NCI-H2107 (cell line): Measurements from ENCODE around the gene CRX.
"Not testable (repeated sequence)": the region's sequence is repeated elsewhere in the genome, so short reads cannot be mapped to it uniquely, and the experiment has no call there.

ENCODE experiments used
- DNase-seq: peaks from one replicate; lab custom pipeline; 2025; lab: John Stamatoyannopoulos, UW

The CRX gene

DNA sequence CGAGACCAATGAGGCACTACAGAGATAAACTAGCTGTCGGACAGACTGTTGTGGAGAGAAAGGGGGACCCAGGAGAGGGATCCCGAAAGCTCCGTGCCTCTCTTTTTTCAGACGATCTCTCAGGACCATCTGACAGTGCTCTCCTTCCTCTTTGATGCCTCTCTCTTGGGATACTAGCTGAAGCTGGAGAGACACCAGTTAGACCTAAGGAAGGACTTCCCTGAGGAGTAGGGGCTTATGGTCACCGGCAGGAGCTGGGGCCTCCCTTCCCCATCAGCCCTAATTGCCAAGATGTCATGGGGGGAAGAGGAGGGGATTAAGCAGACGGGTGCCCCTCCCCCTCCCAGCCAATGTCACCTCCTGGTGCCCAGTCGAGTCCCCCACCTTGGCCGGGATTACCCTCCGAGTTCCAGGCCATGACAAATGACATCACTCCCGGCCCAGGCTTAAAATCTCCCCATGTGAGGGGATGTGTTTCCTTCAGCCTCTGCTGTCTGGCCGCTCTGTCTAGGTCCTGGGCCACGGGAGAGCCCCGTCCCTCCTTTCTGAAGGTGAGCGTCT is at the start of gene CRX:
TSS of gene CRX (plus strand) at position 478 of the 561 bp plus-strand sequence. CDS start 12,507 bp downstream, outside the sequence.
- no peak for DNase-seq

GRCh38 chr19:47776568-47776967 is 45.2 kb upstream of the CRX start:
- peak; percentile 65 for DNase-seq

- not testable (repeated sequence) for DNase-seq
Measured at GRCh38 chr19:47777245-47778048, 44.3 kb upstream of the CRX start.

GRCh38 chr19:47778049-47778953 is 43.4 kb upstream of the CRX start, which contains the start of gene SELENOW:
Gene SELENOW (plus strand): TSS chr19:47778703. CDS start chr19:47778786, 83 bp downstream.
- DNase-seq = peak; percentile 26

DNA sequence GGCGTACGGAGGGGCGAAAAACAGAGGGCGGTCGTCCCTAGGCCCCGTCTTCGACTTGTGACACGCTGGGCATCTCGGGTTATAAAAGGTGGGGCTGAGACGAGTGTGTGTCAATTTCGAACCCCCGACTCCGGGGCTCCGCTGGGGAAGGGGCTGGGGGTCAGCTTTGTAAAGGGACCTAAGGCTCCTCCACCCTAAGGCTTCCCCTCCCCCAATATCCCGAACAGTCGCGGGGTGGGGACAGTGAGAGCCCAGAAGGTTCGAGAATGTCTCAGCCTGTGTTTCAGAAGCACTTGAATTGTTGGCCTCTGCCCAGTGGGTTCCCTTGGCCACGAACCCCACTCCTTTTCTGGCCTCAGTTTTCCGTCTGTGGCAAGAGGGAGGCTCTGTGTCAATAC is 42.8 kb upstream of the CRX start:
- no peak for DNase-seq

DNA sequence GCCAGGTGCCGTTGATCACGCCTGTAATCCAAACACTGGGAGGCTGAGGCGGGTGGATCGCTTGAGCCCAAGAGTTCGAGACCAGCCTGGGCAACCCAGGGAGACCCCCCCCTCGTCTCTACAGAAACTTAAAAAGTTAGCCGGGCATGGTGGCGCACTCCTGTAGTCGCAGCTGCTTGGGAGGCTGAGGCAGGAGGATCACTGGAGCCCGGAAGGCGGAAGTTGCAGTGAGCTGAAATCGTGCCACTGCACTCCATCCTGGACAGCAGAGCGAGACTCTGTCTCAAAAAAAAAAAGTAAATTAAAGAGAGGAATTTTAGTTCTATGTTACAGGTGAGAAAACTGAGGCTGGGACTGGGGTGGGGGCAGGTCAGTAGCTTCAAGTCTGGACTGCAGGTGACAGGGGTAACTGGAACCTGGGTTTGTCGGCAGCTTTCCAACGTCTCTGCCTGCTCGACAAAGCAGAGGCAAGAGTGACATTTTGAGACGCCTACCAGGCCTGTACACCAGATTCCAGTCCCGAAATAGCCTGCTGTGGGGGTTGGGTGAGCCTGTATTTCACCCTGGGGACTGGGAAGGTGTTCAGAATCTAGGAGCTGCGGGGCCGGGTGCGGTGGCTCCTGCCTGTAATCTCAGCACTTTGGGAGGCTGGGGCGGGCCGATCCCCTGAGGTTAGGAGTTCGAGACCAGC is 42.1 kb upstream of the CRX start:
- no peak for DNase-seq

DNA sequence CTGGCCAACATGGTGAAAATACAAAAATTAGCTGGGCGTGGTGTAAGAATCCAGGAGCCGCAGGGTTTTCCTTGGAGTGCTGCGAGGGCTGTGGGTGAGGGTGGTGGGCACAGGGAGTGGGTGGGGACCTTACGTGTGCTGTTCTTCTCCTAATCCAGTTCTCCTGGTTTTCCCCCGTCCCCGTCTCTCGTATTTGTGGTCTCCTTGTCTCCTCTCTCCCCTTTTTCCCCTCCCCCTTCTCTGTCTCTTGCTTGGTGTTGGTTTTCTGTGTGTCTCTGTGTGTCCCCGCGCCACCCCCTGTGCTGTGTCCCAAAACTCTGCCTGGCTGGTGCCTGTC is 41.6 kb upstream of the CRX start:
- DNase-seq = no peak

GRCh38 chr19:47781590-47782262 is 40.0 kb upstream of the CRX start:
- no peak for DNase-seq

DNA sequence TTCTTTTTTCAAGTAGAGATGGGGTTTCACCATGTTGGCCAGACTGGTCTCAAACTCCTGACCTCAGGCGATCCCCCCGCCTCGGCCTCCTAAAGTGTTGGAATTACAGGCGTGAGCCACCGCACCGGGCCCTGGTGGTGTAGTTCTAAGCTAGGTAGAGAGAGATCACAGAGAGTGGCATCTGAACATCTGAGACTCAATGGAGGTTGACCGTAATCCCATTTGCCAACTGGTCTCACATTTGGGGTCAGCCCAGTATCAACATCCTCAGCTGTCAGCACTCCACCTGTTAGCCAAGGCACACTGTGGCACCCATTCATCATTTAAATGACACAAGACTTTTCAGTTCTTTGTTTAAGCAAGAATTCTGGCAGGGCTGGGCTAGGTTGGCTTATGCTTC is 35.2 kb upstream of the CRX start:
- DNase-seq = no peak

GRCh38 chr19:47787307-47787706 is 34.4 kb upstream of the CRX start:
- DNase-seq = not testable (repeated sequence)

GRCh38 chr19:47789811-47790210 is 31.9 kb upstream of the CRX start:
- DNase-seq = not testable (repeated sequence)

DNA sequence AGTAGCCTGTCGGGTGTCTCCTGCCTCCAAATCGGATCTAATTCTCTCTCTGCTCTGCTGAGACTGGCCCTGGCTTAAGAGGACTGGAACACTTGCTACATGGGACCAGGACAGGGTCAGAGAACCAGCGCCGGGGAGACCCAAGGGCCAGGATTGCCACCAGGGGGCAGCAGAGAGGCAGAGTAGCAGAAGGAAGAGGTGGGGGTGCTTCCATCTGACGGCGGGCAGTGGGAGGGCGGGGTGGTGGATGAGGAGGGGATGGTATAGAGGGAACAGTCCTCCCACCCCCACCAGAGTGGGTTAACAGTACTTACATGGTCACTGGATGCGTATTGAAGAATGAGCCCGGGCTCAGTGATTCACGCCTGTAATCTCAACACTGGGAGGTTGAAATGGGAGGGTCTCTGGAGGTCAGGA is 31.3 kb upstream of the CRX start:
- peak; percentile 24 for DNase-seq

GRCh38 chr19:47792616-47793015 is 29.1 kb upstream of the CRX start:
- no peak for DNase-seq

GRCh38 chr19:47794526-47794925 is 27.2 kb upstream of the CRX start:
- DNase-seq = no peak

GRCh38 chr19:47796785-47797184 is 25.0 kb upstream of the CRX start:
- DNase-seq = no peak

DNA sequence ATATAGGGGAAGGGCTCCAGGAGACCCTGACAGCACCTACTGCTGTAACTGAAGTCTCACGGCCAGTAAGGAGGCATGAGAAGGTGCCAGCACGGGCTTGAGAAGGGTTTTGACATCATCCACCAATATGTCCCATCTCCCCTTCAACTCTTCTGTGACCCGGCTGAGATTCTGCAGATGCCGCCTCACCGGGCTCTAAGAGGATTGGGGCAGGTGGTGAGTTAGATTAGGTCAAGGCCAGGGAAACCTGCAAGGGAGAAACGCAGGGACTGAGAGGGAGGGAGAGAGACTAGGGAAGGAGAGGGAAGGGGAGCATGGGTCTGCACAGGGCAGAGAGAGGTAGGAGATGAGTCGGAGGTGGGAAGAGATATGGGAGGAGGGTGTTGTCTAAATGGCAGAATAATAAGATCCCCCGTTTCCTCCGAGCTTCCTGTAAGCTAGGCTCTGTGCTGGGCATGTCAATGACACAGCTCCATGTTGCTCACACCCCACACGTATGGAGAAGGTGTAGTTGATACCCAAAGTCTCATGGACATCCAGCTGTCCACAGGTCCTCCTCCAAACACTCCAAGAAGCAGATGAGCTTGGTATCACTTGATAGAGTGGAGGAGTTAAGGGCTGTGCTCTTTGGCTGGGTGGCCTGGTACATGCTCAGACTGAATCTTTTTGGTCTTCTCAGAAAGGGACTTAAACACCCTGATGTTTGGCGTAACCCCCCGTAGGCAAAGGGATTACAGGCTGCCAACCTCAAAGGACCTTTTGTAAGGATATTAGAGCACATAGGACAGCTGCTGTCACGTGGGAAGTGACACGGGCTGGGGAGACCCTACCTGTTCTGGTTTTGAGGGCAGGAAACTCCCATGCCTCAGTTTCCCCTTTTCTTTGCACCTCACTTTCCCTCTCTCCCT is 23.5 kb upstream of the CRX start:
- no peak for DNase-seq

DNA sequence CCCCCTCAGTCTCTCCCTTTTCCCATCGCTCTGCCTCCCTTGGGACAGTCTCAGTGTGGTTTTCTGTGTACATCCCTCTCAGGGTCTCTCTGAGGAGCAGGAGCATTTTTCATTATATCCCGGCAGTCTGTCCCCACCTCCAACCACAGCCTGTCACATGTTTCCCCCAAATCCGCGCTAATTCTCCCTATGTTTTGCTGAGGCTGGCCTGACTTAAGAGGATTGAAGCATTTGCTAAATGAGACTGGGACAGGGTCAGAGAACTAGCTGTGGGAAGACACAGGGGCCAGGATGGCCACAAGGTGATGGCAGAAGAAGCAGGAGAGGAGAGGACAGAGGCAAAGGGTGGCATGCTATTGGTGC is 22.9 kb upstream of the CRX start:
- no peak for DNase-seq

DNA sequence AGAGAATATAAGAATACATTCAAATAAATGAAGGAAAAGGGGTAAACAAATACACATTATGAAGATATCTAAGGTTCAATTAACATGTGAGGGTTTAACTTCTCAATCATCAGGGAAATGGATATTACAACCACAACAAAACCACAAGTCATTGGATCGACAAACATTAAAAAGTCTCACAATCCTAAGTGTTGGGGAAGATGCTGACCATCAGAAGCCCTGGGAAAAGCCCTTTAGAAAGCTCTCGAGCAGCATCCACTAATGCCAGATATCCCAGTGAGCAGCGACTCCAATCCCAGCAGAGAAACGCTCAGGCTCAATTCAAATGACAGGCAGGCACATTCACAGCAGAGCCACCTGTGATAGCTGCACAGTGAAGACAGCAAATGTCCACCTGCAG is 20.5 kb upstream of the CRX start:
- no peak for DNase-seq

GRCh38 chr19:47802521-47803043 is 19.2 kb upstream of the CRX start:
- no peak for DNase-seq

GRCh38 chr19:47803148-47803547 is 18.6 kb upstream of the CRX start:
- DNase-seq = not testable (repeated sequence)
